Measurements from ENCODE around the gene ZNF609. TPM values are rescaled to one million over a fixed set of nuclear protein-coding genes. Genes with fewer than 3 reads are reported as not detected.

Gene ZNF609
- total RNA-seq, 4 donors from 2014 or later: 19.4 to 30.5 (median 21.1) TPM

DNA sequence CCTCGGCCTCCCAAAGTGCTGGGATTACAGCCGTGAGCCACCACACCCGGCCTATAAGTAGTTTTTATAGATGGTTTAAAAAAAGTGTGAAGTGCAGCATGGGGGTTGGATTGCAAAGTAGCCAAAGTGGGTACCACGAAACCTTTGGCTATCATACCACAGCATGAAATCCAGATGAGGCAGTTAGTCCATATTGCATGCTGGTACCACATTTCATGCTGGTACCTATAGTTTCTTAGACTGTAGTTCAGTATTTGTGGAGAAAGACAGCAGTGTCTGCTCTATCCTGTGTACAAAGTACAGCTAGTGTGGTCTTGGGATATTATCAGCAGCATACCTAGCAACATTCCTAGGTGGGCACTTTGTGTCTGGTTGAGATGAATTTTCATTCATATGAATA lies 11.8 kb downstream of the ZNF609 start:
- intact Hi-C loops (cut with DNase I; ENCODE audit: low total_unique reads): no loop called here
- 87 to 96% methylated on average over 4 of the region's 4 CpGs for WGBS, 2 donors
- TF ChIP-seq CTCF (IDR thresholded peaks at IDR 0.05) (no peak), POLR2A (IDR thresholded peaks at IDR 0.05) (no peak)
- DNase-seq (ENCODE audit: low spot score in 2 of 2): no peak
- H3K4me3 ChIP-seq (ENCODE audit: low read depth, poor library complexity, severe bottlenecking): no peak overlapping the region

GRCh38 chr15:64474846-64475245 lies 14.5 kb downstream of the ZNF609 start:
- H3K4me3 ChIP-seq (ENCODE audit: low read depth, poor library complexity, severe bottlenecking): no peak overlapping the region
- intact Hi-C loops (cut with DNase I; ENCODE audit: low total_unique reads): no loop called here
- TF ChIP-seq CTCF (IDR thresholded peaks at IDR 0.05): no peak
- TF ChIP-seq POLR2A (IDR thresholded peaks at IDR 0.05): no peak
- no peak for DNase-seq (ENCODE audit: low spot score in 2 of 2)
- whole genome bisulfite sequencing, 2 donors: 98 to 99% methylated on average over 2 of the region's 2 CpGs

DNA sequence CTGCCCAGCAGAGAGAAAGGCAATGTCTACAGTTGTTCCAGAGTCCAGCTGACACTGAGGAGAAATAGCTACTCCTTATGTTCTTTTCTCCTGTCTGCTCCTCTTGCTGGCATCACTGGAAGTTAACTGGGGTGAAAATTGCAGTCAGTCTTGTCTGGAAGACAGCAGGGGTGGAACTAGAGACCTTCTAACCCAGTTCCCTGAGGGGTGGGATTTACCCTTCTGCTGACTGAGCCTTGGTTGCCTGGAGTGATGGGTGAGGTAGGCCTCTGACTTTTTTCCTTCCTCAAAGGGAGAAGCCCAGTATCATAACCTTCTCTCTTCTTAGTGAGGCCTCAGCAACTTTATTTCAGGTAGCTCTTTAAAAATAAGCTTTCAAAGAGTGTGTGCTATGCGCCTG lies 16.2 kb downstream of the ZNF609 start:
- intact Hi-C loops (cut with DNase I; ENCODE audit: low total_unique reads): no loop called here
- 82 to 93% methylated on average over 1 of the region's 1 CpG for WGBS, 2 donors
- H3K4me3 ChIP-seq (ENCODE audit: low read depth, poor library complexity, severe bottlenecking): no peak overlapping the region
- DNase-seq (ENCODE audit: low spot score in 2 of 2): no peak
- TF ChIP-seq POLR2A (IDR thresholded peaks at IDR 0.05) (no peak), CTCF (IDR thresholded peaks at IDR 0.05) (no peak)

- intact Hi-C loops (cut with DNase I; ENCODE audit: low total_unique reads): no loop called here
- no peak overlapping the region for H3K4me3 ChIP-seq (ENCODE audit: low read depth, poor library complexity, severe bottlenecking)
- no peak for DNase-seq (ENCODE audit: low spot score in 2 of 2)
- TF ChIP-seq POLR2A (IDR thresholded peaks at IDR 0.05) (no peak), CTCF (IDR thresholded peaks at IDR 0.05) (no peak)
- 0 to 2% methylated on average over 1 of the region's 1 CpG for WGBS, 2 donors
Observed at GRCh38 chr15:64478863-64479262, 18.5 kb downstream of the ZNF609 start.

GRCh38 chr15:64480891-64481290 lies 20.5 kb downstream of the ZNF609 start:
- no peak overlapping the region for H3K4me3 ChIP-seq (ENCODE audit: low read depth, poor library complexity, severe bottlenecking)
- DNase-seq (ENCODE audit: low spot score in 2 of 2): no peak
- no peak for TF ChIP-seq POLR2A (IDR thresholded peaks at IDR 0.05)
- no peak for TF ChIP-seq CTCF (IDR thresholded peaks at IDR 0.05)
- intact Hi-C loops (cut with DNase I; ENCODE audit: low total_unique reads): no loop called here
- WGBS, 2 donors: 59 to 76% methylated on average over 4 of the region's 4 CpGs

GRCh38 chr15:64483749-64484148 lies 23.4 kb downstream of the ZNF609 start:
- DNase-seq (ENCODE audit: low spot score in 2 of 2): no peak
- H3K4me3 ChIP-seq (ENCODE audit: low read depth, poor library complexity, severe bottlenecking): no peak overlapping the region
- no peak for TF ChIP-seq CTCF (IDR thresholded peaks at IDR 0.05)
- no peak for TF ChIP-seq POLR2A (IDR thresholded peaks at IDR 0.05)
- intact Hi-C loops (cut with DNase I; ENCODE audit: low total_unique reads): no loop called here

Measured in lower leg skin (tissue), 4 donors.